ENCODE measurements around the gene DCUN1D5.

GRCh38 chr11:103091801-103092524 is at the start of gene DCUN1D5:
- TF ChIP-seq CTCF (conservative IDR thresholded peaks at IDR 0.05) (no peak), EZH2 (IDR thresholded peaks at IDR 0.05; ENCODE audit: low read depth) (no peak)

All from PC-9 (cell line).